NCI-H526 (cell line): ENCODE data around the gene PDGFD.

Experiments
- DNase-seq, 2 experiments: peaks; one replicate each; lab custom pipeline; 2025; lab: John Stamatoyannopoulos, UW

PDGFD gene

GRCh38 chr11:104164028-104164520 is at the start of gene PDGFD:
PDGFD (minus strand) TSS chr11:104164147.
- DNase-seq: peak; percentile 44 to 66

- DNase-seq: no peak
Observed at GRCh38 chr11:104206936-104207335, 43.0 kb upstream of the PDGFD start.

- DNase-seq: no peak
Observed at GRCh38 chr11:104205838-104206237, 41.9 kb upstream of the PDGFD start.

- DNase-seq: no peak
Observed at GRCh38 chr11:104200688-104201087, 36.7 kb upstream of the PDGFD start.

- no peak for DNase-seq
Observed at GRCh38 chr11:104199053-104199452, 35.1 kb upstream of the PDGFD start.

- DNase-seq: no peak
Observed at GRCh38 chr11:104198576-104198975, 34.6 kb upstream of the PDGFD start.

GRCh38 chr11:104191124-104191523 is 27.2 kb upstream of the PDGFD start:
- no peak for DNase-seq

- no peak for DNase-seq
Observed at GRCh38 chr11:104183593-104183992, 19.6 kb upstream of the PDGFD start.

- no peak for DNase-seq
Observed at GRCh38 chr11:104175769-104176168, 11.8 kb upstream of the PDGFD start.

GRCh38 chr11:104169091-104169490 is 5.1 kb upstream of the PDGFD start:
- no peak for DNase-seq

- DNase-seq: no peak
Observed at GRCh38 chr11:104165014-104165413, 1.1 kb upstream of the PDGFD start.

GRCh38 chr11:104163100-104164027 is 583 bp downstream of the PDGFD start:
- DNase-seq: peak in 1 of 2 experiments; percentile 28

- no peak for DNase-seq
Observed at GRCh38 chr11:104161751-104162450, 2.0 kb downstream of the PDGFD start.

GRCh38 chr11:104159356-104159755 is 4.6 kb downstream of the PDGFD start:
- DNase-seq: no peak

- no peak for DNase-seq
Observed at GRCh38 chr11:104155375-104155774, 8.6 kb downstream of the PDGFD start.

- DNase-seq: no peak
Observed at GRCh38 chr11:104154296-104154695, 9.7 kb downstream of the PDGFD start.

GRCh38 chr11:104152941-104153505 is 10.9 kb downstream of the PDGFD start:
- DNase-seq: no peak

- DNase-seq: peak in 1 of 2 experiments; percentile 50
Observed at GRCh38 chr11:104151404-104152204, 12.3 kb downstream of the PDGFD start.

GRCh38 chr11:104148706-104149105 is 15.2 kb downstream of the PDGFD start:
- DNase-seq: no peak

GRCh38 chr11:104148074-104148473 is 15.9 kb downstream of the PDGFD start:
- no peak for DNase-seq

GRCh38 chr11:104146943-104147342 is 17.0 kb downstream of the PDGFD start:
- DNase-seq: no peak

- no peak for DNase-seq
Observed at GRCh38 chr11:104146421-104146820, 17.5 kb downstream of the PDGFD start.
